ENCODE measurements around the gene CDH13.

DNA sequence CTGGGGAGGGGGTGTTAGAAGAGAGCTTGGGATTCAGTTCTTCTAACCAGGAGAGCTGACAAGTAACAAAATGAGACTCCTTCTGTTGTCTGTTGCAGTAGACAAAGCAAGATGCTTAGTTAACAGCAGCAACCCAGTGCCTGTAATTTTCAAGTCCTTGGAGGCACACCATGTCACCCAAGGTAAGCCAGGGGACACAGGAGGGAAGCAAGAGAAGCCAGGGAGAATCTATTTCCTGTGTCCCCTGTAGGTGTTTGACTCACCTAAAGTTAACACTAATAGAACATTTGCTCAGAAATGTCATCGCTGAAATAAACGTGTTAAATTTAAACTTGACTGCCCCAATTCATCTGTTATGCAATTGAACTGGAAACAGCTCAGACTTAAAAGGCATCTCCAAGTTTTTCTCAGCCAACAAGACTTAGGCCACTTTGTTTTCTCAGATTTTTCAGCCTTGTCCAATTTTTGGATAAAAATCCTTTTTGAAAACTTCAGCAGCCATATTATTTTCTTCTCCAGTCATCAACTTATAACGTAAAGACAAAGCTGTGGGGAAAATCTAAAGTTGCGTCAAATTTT lies 257.6 kb downstream of the CDH13 start:
- TF ChIP-seq CTCF (IDR thresholded peaks at IDR 0.05), result no peak
- no peak for TF ChIP-seq POLR2A (IDR thresholded peaks at IDR 0.05)
